DND-41 (cell line): ENCODE data around the gene SRRM3.
"Not testable (repeated sequence)": the region's sequence is repeated elsewhere in the genome, so short reads cannot be mapped to it uniquely, and the experiment has no call there.

Source experiments
- ATAC-seq: fragments of 200-7000 bp; cut with Tn5 transposase; 3 replicates; pipeline ENCODE4 v1.9.1; 2021; ENCODE audit warnings: low read depth; ENCODE audit not compliant: insufficient read depth
- DNase-seq: peaks from one replicate; pipeline ENCODE4 v3.0.0-alpha.2; 2020
- H2AFZ ChIP-seq: 2 replicates; pipeline ENCODE4 v1.6.0; 2012; ENCODE audit warnings: low read depth, low read length
- H3K27ac ChIP-seq: 2 replicates; pipeline ENCODE4 v1.5.1; 2012; ENCODE audit warnings: low read length, inconsistent platforms
- H3K27me3 ChIP-seq: fragments of 200-600 bp; sonication (generic); 2 replicates; pipeline ENCODE4 v1.6.0; 2012; ENCODE audit warnings: low read length, mild to moderate bottlenecking, inconsistent platforms; ENCODE audit not compliant: insufficient read depth, poor library complexity
- H3K36me3 ChIP-seq: 2 replicates; pipeline ENCODE4 v1.5.1; 2012; ENCODE audit warnings: low read length, inconsistent platforms; ENCODE audit not compliant: insufficient read depth
- H3K4me1 ChIP-seq: 2 replicates; pipeline ENCODE4 v1.5.1; 2012; ENCODE audit warnings: mild to moderate bottlenecking, low read length; ENCODE audit not compliant: insufficient read depth
- H3K4me2 ChIP-seq: 2 replicates; pipeline ENCODE4 v1.6.0; 2012; ENCODE audit warnings: mild to moderate bottlenecking, moderate library complexity, low read length, inconsistent platforms; ENCODE audit not compliant: insufficient read depth
- H3K4me3 ChIP-seq, 2 experiments: fragments of 200-600 bp in 1 of 2; shearing (Covaris generic) in 1 of 2; 2 replicates each; pipeline ENCODE4 v1.5.1; 2012 to 2016; ENCODE audit warnings: inconsistent platforms in 2 of 2, low read length in 2 of 2, mild to moderate bottlenecking in 2 of 2, low read depth in 1 of 2, moderate library complexity in 1 of 2
- H3K79me2 ChIP-seq: 2 replicates; pipeline ENCODE4 v1.6.0; 2012; ENCODE audit warnings: low read length, inconsistent platforms; ENCODE audit not compliant: insufficient read depth
- H3K9ac ChIP-seq: 2 replicates; pipeline ENCODE4 v1.6.0; 2012; ENCODE audit warnings: low read depth, mild to moderate bottlenecking, inconsistent platforms, low read length, moderate library complexity
- H3K9me3 ChIP-seq: 2 replicates; pipeline ENCODE4 v1.5.1; 2012; ENCODE audit warnings: low read length, moderate library complexity, mild to moderate bottlenecking, inconsistent platforms; ENCODE audit not compliant: insufficient read depth, severe bottlenecking
- H4K20me1 ChIP-seq: 2 replicates; pipeline ENCODE4 v1.6.0; 2012; ENCODE audit warnings: low read length; ENCODE audit not compliant: insufficient read depth
- CTCF ChIP-seq: IDR thresholded peaks from 2 replicates; pipeline ENCODE4 v1.5.1; 2012; ENCODE audit warnings: borderline replicate concordance, low read length, moderate library complexity, mild to moderate bottlenecking; ENCODE audit not compliant: poor library complexity, severe bottlenecking; ENCODE audit errors: extremely low read depth
- EZH2 ChIP-seq: IDR thresholded peaks from 3 replicates; pipeline ENCODE4 v1.6.1; 2012; ENCODE audit warnings: borderline replicate concordance, low read depth, mild to moderate bottlenecking, moderate library complexity, low read length, inconsistent platforms; ENCODE audit not compliant: severe bottlenecking

SRRM3 gene

GRCh38 chr7:76286842-76287403 lies 85.2 kb downstream of the SRRM3 start:
- TF ChIP-seq EZH2: no peak
- no peak for TF ChIP-seq CTCF
- no peak overlapping the region for H3K27ac ChIP-seq
- no peaks in the 10 kb centered on the region for H3K36me3 ChIP-seq
- H3K79me2 ChIP-seq: no peaks in the 10 kb centered on the region
- H3K9me3 ChIP-seq: no peaks in the 10 kb centered on the region
- H3K27me3 ChIP-seq: no peaks in the 10 kb centered on the region
- H3K4me2 ChIP-seq: no peak overlapping the region
- no peak overlapping the region for H2AFZ ChIP-seq
- ATAC-seq (no peak), DNase-seq (no peak)
- no peaks in the 10 kb centered on the region for H4K20me1 ChIP-seq
- peaks cover 8% of the 10 kb centered on the region for H3K4me1 ChIP-seq
- H3K4me3 ChIP-seq: no peak overlapping the region
- no peak overlapping the region for H3K9ac ChIP-seq

- DNase-seq, H3K27me3 ChIP-seq, ATAC-seq, H3K4me3 ChIP-seq, H3K4me2 ChIP-seq, H3K4me1 ChIP-seq, H3K27ac ChIP-seq, H3K9ac ChIP-seq, H3K79me2 ChIP-seq, H3K36me3 ChIP-seq, H2AFZ ChIP-seq, H3K9me3 ChIP-seq, H4K20me1 ChIP-seq: not testable (repeated sequence)
Observed at GRCh38 chr7:76290847-76291350, 89.2 kb downstream of the SRRM3 start.

GRCh38 chr7:76291351-76292212 lies 89.9 kb downstream of the SRRM3 start:
- Histone ChIP-seq H3K27me3 (no peaks in the 10 kb centered on the region), H2AFZ (peak overlapping the region; percentile 2; the same call in 1 of the 2 replicates), H3K4me2 (no peak overlapping the region), H3K4me3 (no peak overlapping the region), H3K27ac (no peak overlapping the region), H3K79me2 (no peaks in the 10 kb centered on the region), H3K4me1 (peaks cover 9% of the 10 kb centered on the region), H4K20me1 (no peaks in the 10 kb centered on the region), H3K9me3 (no peaks in the 10 kb centered on the region), H3K9ac (no peak overlapping the region), H3K36me3 (no peaks in the 10 kb centered on the region)
- ATAC-seq: peak; percentile 95
- TF ChIP-seq EZH2 (no peak), CTCF (peak; percentile 98)
- peak; percentile 84 for DNase-seq

GRCh38 chr7:76292213-76292573 lies 90.5 kb downstream of the SRRM3 start:
- H3K9me3 ChIP-seq: no peaks in the 10 kb centered on the region
- H3K79me2 ChIP-seq: no peaks in the 10 kb centered on the region
- H3K4me3 ChIP-seq: no peak overlapping the region
- ATAC-seq (no peak), DNase-seq (no peak)
- no peak overlapping the region for H2AFZ ChIP-seq
- no peak overlapping the region for H3K9ac ChIP-seq
- no peak overlapping the region for H3K27ac ChIP-seq
- H3K36me3 ChIP-seq: no peaks in the 10 kb centered on the region
- no peaks in the 10 kb centered on the region for H3K27me3 ChIP-seq
- TF ChIP-seq CTCF (no peak), EZH2 (no peak)
- peaks cover 9% of the 10 kb centered on the region for H3K4me1 ChIP-seq
- H3K4me2 ChIP-seq: no peak overlapping the region
- H4K20me1 ChIP-seq: no peaks in the 10 kb centered on the region

- DNase-seq, H3K9ac ChIP-seq, H3K9me3 ChIP-seq, H3K27me3 ChIP-seq, H3K79me2 ChIP-seq, H4K20me1 ChIP-seq, ATAC-seq, H3K36me3 ChIP-seq, H3K27ac ChIP-seq, H2AFZ ChIP-seq, H3K4me1 ChIP-seq, H3K4me3 ChIP-seq, H3K4me2 ChIP-seq: not testable (repeated sequence)
Observed at GRCh38 chr7:76292911-76293310, 91.2 kb downstream of the SRRM3 start.
